Middle frontal gyrus (tissue), 1 donor: Measurements from ENCODE around the gene ITPR1.

Experiments
- DNase-seq: peaks from one replicate; pipeline ENCODE4 v3.0.0-alpha.2; 2015; ENCODE audit warnings: low spot score; ENCODE audit errors: extremely low spot score

ITPR1 gene

GRCh38 chr3:4478261-4478660, 14.9 kb upstream of the ITPR1 start:
- DNase-seq: no peak

- no peak for DNase-seq
Measured at GRCh38 chr3:4491855-4492207, 1.3 kb upstream of the ITPR1 start.

GRCh38 chr3:4492208-4493013, 737 bp upstream of the ITPR1 start:
- peak; percentile 8 for DNase-seq

GRCh38 chr3:4493941-4494894, 1.1 kb downstream of the ITPR1 start:
- no peak for DNase-seq

- no peak for DNase-seq
Measured at GRCh38 chr3:4494895-4495264, 1.7 kb downstream of the ITPR1 start.

- no peak for DNase-seq
Measured at GRCh38 chr3:4495294-4496086, 2.3 kb downstream of the ITPR1 start.

- no peak for DNase-seq
Measured at GRCh38 chr3:4496087-4496452, 2.9 kb downstream of the ITPR1 start.

- DNase-seq: no peak
Measured at GRCh38 chr3:4497005-4497692, 4.0 kb downstream of the ITPR1 start.

- DNase-seq: no peak
Measured at GRCh38 chr3:4497843-4498324, 4.7 kb downstream of the ITPR1 start.

- no peak for DNase-seq
Measured at GRCh38 chr3:4498446-4498845, 5.3 kb downstream of the ITPR1 start.

GRCh38 chr3:4501437-4501836, 8.3 kb downstream of the ITPR1 start:
- DNase-seq: no peak

GRCh38 chr3:4501927-4502326, 8.8 kb downstream of the ITPR1 start:
- DNase-seq: no peak

GRCh38 chr3:4503050-4503449, 9.9 kb downstream of the ITPR1 start:
- DNase-seq: no peak

- DNase-seq: no peak
Measured at GRCh38 chr3:4504340-4505261, 11.5 kb downstream of the ITPR1 start.

- DNase-seq: no peak
Measured at GRCh38 chr3:4505688-4506558, 12.8 kb downstream of the ITPR1 start.

GRCh38 chr3:4506559-4507023, 13.4 kb downstream of the ITPR1 start:
- no peak for DNase-seq

GRCh38 chr3:4507024-4507596, 14.0 kb downstream of the ITPR1 start:
- DNase-seq: no peak
